NCI-H524 treated with DMSO at 0.1 percent for 48 hours (cell line): ENCODE results near the gene CPA2.

Experiments used
- DNase-seq: peaks from one replicate; lab custom pipeline; 2025; lab: John Stamatoyannopoulos, UW

Gene CPA2

DNA sequence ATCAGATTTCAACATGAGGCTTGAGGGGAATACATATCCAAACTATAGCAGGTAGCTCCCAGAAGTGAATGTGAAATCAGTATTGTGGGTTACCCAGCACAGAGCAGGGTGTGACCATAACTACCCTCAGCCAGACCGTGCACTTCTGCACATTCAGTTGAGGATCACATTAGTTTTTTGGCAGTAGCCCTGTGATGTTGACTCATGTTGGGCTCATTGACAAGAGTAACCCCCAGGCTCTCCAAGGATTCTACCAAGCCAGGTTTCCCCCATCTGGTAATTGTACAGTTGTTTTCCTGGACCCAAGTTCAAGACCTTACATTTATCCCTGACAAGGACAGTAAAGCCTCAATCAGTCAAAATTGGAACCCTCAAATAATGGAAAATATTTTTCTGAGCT, 14.6 kb downstream of the CPA2 start:
- DNase-seq, result no peak

DNA sequence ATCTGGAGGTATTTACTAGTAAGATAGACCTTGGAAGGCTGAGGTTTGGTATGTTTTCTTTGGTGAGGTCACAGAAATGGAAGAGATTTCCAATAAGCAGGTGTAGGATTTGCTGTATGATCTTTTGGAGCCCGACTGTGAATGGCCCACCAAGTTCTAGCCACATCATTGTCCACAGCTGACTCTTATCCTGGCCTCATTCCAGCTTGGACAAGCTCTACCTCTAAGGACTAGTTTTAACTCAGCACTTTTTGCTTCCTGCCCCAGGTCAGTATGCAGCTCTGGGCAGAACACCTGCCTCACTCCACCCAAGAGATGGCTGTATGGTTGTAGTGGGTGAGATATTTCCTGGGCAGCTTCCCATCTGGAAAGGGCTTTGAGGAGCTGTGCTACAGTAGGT, 20.2 kb downstream of the CPA2 start:
- DNase-seq, result no peak

DNA sequence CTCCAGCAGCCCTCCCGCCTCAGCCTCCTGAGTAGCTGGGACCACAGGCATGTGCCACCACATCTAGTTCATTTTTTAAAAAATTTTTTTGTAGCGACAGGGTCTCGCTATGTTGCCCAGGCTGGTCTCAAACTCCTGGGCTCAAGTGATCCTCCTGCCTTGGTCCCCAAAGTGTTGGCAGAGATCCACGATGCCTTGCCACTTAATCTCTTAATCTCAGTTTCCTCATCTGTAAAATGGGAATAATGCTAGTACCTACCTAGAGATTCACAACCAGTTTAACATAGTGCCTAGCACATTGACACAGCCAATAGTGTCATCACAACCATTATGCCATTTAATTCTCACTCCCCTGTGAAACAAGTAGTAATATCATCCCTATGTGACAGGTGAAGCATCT, 21.5 kb downstream of the CPA2 start:
- no peak for DNase-seq

DNA sequence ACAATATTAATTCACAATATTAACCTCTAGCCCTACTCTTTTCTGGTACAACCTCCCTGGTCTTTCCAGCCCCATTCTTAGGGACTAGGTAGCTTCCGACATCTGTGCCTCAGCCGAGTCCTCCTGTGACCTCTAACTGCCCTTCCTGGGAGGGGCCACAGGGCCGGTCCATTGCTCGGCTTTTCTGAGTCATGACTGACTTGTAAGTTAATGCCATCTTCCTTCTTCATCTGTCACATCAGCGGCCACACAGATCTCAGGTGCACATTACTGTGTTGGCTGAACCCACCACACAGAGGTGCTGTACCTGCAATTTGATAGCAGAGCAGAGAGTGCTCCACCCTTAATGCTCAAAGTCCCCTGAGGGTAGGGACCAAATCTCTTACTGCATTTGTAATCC, 22.2 kb downstream of the CPA2 start:
- no peak for DNase-seq

DNA sequence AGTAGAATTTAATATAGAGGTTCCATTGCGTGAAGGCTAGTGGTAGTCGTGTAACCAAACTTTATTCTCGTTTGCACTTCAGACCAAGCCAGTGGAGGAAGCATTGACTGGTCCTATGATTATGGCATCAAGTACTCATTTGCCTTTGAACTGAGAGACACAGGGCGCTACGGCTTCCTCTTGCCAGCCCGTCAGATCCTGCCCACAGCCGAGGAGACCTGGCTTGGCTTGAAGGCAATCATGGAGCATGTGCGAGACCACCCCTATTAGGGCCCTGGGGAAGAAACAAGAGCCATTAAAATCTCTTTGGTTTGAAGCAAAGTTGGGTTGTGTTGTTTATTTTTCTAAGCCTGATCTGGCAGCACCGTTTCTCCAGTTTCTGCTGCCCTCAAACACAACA, 22.8 kb downstream of the CPA2 start:
- DNase-seq, result no peak

DNA sequence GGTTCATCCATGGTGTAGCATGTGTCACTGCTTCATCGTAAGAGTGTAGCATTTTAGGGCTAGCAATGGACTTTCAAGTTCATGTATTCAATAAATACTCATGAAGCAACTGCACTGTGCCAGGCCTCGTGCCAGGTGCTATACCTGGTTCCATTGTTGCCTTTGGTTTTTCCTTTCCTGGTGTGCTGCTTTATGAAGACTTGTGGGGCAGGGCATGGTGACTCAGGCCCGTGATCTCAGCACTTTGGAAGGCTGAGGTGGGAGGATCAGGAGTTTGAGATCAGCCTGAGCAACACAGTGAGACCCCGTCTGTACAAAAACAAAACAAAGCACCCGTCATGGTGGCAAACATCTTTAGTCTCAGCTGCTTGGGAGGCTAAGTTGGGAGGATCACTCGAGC, 24.1 kb downstream of the CPA2 start:
- no peak for DNase-seq

DNA sequence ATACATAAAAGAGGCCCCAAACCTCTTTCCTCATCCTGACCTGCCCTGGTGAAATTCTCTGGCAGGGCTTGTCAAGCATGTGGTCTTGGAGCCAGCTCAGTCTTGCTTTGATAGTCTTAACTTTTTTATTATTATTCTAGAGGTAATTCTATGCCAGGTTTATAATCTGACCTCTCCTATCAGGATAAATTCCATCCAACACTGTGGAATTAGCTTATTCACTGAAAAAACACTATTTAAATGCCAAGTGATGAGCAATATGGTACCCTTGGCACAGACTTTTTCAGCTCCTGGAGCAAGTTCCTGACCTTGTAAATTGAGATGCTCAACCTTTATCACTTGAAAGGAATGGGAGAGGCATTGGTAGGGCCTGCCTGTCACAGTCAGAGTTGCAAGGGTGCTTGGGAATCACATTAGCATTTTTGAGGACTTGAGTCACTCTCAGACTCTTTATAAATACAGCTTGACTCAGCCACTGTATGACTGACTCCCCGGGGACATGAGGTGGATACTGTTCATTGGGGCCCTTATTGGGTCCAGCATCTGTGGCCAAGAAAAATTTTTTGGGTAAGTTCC, 26.1 kb downstream of the CPA2 start, which contains the start of gene CPA4:
Gene CPA4 (plus strand): TSS at position 480 of the 576 bp plus-strand sequence. CDS start 20 bp downstream, at position 500.
- no peak for DNase-seq

DNA sequence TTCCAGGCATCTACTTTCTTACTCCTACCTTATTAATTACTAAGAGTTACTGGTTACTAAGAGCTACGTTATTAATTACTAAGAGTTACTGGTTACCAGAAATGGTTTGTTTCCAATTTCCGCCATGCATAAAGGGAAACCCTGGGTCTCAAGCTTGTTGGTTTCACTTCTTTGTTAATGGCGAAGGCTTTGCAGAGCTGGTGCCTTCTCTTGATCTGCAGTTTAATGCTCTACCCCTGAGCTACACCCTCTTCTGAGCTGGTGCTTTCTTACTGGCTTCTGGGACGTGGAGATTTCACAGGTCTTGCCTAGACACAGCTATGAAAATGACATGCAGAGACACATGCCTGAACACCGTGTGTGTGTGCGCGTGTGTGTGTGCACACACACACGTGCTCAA, 26.9 kb downstream of the CPA2 start:
- no peak for DNase-seq

DNA sequence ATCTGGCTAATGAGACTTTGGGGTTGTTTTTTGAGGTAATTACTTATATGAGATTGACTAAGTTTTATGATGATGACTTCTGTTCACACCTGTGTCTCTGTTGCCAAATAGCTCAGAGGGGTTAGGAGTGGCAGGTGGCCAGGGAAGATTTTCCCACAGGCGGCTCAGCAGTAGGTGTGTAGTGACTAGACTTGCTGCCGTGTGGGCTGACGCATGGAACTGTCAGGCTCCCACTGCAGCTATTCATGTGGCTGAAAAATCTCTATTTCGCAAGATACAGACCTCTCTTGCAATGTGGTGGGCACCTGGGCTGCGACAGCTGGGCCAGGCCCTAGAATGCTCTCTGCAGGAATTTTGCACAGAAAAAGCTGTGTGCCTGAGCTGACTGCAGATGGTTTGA, 27.7 kb downstream of the CPA2 start:
- no peak for DNase-seq

DNA sequence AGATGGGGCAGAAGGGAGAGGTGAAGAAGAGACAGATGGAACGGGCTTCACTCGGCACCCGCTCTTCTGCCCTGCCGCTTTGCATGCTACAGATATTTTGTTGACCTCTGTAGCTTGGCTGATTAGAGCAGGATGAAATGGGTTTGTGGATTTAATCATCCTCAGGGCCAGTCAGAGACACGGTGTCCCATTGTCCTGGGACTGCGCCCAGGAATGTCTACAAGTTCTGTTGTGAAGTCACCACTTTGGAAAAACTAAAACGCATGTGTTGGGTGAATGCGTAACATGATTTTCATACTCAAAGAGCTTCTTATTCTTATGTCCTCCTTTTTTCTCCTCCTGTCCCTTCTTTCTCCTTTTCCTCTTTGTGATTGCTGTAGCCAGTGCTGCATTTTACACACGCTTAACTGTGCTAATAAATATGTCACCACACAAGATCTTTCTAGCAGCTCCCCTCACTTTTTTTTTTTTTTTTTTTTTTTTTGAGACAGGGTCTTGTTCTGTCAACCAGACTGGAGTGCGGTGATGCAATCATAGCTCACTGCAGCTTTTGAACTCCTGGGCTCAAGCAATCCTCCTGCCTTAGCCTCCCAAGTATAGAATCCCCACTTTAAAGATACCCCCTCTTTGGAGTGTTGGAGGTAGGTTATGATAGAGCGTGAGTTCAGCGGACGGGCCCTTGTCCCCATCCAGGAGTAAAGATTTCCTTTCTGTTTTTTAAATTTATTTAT, 29.7 kb downstream of the CPA2 start:
- no peak for DNase-seq

DNA sequence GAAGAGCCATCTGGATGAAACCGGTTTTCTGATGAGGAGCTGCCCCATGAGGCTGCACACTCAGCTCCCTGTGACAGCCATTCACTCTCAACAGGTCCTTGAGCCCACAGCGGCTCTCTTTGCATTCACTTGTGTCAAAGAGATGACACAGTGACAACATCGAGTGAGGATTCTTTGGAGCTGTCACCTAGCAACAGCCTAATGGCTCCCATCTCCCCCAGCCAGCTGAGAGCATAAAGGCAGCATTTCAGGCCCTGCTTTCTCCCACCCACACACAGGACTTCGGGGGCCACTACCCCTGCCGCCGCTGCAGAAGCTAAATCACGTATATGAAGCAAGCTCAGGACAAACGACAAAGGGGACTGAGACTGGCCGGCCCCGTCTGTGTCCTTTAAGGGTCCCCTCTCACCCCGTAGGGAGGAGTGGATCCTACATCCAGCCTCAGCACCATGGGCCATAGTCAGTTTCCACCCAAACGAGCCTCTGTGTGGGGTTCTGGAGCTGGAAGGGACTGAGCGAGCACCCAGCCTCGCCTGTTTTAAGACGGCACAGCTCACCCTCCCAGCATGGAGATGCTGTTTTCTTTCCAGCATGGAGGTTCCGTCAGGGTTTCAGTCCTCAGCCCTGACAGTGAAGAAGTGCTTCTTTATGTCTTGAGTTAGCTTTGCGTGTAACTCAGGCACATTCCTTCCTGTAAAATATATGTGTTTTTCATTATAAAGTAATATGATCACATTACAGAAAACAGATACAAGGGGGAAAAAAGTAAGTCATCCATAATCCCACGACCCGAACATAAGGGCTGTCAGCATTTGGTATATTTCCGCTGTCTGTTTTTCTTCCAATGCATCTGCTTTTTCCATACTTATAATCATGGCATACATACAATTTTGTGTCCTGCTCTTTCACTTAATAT, 31.2 kb downstream of the CPA2 start:
- DNase-seq, result no peak

DNA sequence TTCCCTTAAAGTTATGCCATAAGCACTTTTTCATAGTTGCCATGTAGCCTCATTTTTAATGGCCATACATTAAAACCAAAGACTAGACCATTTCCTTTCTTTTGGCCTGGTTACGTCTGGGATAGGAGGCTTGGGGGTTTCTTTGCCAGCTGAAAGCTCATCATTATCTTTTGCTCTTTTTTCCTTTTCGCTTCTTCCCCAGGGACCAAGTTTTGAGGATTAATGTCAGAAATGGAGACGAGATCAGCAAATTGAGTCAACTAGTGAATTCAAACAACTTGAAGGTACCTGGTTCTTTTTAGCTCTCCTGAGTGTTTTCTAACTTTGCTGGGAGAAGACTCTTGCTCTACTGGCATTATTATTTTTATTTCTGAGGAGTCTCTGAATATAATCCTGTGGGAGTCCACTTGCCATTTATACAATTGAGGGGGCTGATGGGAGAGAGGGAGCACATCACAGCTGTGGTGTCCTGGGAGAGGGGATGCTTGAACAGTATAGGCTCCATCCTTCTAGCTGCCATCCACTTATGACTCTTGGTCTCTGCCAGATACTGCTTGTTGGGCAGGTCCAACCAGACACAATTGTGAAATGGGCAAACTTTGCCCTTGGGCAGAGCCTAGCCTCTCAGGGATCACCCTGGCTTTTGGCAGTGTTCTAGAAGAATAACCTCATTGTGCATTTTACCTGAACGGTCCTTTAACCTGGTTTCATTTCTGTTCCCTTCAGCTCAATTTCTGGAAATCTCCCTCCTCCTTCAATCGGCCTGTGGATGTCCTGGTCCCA, 32.1 kb downstream of the CPA2 start:
- DNase-seq, result no peak

DNA sequence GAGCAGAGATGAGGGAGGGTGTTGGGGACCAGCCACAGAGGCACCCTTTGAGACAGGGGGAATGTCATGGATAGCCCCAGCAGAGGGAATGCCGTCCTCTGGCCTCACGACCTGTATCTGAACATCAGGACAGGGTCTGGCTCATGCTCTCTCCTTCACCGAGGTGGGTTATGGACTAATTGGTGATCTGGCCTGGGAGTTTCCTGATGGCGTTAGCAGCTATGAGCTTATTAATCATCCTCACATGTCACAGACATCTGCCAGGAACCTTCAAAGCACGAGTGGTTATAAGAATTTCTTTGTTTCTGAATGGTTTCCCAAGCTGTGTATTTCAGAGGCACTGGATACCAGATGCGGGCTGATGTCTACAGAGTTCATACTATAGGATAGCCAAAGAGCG, 33.2 kb downstream of the CPA2 start:
- no peak for DNase-seq

DNA sequence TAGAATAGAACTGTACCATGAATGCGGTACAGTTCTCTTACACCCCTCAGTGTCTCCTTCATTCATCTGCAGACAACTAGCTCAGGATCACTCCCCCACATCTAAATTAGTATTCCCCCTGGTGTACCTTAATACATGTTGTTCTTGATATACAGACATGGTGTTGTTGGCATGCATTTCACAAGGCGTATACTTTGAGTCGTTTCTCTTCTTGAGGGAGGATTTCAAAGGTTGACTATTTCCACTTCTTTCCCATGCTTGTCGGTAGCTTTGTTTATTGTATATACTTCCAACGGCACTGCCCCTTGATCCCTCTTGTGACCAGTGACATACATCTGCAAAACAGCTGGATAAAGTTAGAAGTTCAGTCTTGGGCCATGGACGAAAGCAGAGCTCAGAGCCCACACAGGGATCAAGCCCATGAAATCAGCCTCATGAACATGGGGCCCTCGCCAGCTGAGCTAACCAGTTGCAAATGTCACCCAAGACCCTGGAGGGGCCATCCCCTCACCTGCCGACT, 34.9 kb downstream of the CPA2 start:
- no peak for DNase-seq

DNA sequence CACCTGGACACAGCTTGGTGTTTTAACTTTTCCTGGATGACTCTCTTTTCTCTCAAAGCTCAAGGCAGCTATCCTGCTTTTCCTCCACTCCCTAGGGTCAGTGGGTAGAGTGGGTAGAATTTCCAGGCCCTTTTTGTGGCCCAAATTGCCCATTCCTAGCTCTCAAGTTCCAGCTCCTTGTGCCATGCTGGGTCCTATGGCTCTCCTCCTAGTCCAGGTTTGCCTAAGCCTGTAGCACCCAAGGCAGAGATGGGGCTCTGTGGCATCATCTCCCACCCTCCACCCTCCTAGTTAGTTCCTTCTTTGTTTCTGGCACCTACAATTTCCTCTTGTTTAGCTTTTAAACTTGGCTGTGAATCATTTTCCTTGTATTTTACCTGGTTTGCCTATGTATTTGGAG, 36.0 kb downstream of the CPA2 start:
- DNase-seq, result no peak

DNA sequence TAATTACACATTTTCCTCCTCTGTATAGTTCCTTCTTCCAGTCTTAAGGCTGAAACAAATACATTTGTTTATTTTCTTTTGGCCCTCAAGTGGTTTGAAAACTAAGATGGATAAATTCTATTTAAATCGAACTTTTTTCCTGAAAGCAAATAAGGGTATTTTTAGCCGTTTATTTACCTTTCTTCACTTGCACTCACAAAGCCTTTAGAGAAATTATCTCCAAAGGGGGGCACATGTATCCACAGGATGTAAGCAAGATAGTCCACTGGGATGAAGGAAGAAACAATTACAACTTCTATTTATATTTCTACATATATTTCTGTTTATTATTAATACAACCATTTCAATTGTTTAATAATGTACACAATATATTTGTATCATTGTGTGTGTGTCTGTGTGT, 36.5 kb downstream of the CPA2 start:
- DNase-seq, result no peak

DNA sequence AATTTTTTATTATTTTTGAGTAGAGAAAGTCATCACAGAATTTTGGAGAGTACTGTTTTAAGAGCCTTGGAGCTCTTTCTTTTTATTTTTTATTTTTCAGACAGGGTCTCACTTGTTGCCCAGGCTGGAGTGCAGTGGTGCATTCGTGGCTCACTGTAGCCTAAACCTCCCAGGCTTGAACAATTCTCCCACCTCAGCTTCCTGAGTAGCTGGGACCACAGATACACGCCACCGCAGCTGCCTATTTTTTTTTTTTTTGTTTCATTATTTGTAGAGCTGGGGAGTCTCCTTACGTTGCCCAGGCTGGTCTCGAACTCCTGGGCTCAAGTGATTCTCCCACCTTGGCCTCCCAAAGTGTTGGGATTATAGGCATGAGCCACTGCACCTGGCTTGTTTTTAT, 36.9 kb downstream of the CPA2 start:
- DNase-seq, result no peak

DNA sequence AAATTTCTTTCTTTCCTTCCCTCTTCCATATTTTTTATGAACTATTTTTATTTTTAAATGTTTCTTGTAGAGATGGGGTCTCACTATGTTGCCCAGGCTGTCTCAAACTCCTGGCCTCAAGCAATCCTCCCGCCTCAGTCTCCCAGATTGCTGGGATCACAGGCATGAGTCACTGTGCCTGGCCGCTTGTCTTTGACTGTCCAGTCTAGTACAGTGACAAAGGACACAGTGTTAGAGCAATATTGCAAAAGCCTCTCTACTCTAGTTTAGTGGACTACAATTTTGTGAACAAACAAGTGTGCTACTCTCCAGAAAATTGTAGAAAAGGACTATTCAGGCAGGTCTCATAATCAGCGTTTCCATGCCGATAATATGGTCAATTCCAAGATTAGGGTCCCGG, 37.3 kb downstream of the CPA2 start:
- no peak for DNase-seq

DNA sequence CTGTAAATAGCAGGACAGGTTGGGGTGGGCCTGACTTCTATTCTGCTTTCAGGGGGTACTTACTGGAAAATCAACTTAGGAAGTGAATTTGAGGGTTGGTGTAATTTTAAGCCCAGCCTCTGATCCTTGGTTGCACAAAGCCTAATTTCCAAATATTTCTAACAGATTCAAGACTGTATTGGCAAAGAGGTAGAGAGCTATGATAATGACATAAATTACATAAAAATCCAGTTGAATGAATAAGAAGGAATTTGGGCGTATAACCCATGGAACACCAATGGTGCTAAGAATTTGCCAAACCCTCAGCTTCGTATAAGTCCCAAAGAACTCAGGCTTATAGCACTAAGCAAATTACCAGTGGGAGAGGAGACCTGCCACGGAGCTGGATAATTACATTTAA, 38.2 kb downstream of the CPA2 start:
- DNase-seq, result no peak

DNA sequence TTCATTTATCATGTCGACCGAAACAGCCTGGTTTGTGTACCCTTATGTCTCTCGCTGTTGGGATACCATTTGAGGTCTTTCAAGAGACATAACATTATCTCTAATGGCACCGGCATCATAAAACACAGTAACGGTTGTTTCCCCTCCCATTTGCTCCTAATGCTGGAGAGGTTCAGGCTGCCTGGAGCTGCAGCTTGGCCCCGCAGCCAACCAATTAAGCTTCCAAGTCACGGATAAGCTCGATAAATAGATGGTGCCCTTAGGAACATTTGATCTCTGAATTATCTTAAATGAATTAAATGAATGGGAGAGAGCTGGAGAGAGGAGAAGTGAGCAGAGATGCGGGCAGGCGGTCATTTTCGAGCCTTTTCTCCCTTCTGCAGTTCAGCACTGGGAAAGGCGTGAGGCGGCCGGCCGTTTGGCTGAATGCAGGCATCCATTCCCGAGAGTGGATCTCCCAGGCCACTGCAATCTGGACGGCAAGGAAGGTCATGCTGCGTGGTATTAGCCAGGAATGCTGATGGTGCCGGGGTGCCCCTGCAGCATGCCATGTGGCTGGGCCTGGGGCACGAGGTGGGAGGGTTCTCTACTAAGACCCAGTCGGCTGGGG, 38.9 kb downstream of the CPA2 start:
- no peak for DNase-seq

DNA sequence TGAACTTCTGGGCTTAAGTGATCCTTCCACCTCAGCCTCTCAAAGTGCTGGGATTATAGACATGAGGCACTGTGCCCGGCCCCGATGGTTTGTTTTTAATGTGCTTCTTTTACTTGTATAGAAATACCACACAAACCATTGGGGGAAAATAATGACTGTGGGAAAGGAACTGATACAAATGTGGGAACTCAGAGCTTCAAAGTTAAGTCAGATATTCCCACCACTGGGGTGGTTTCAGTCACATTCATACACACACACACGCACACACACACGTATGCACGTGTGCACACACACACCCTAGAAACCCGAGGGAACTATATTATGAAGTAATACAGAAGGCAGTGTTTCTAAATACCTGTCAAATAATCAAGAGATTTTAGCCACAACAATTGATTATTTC, 43.3 kb downstream of the CPA2 start:
- no peak for DNase-seq

DNA sequence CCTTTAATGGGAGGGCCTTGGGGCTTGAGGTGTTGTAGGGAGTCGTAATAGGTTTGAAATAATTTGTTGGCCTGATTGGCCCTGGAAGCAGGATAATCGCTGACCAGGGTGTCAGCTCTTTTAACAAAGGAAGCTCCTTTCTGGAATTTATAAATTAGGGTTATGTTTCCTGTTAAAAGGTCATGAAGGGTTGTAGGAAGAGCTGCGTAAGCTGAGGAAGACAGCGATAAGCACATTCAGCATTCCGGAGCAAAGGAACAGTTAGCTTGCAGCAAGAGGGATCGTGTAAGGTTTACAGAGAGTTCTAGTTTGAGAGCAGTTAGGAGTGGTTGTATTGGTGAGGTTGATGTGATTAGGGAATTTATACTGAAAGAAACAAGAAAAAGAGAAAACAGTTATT, 47.6 kb downstream of the CPA2 start:
- DNase-seq, result no peak
